DMS153 treated with DMSO at 0.1 percent for 48 hours (cell line): ENCODE results near the gene MAPKAP1.

Experiments
- DNase-seq: peaks from one replicate; lab custom pipeline; 2025; ENCODE audit not compliant: unreplicated experiment; lab: John Stamatoyannopoulos, UW

Gene MAPKAP1

DNA sequence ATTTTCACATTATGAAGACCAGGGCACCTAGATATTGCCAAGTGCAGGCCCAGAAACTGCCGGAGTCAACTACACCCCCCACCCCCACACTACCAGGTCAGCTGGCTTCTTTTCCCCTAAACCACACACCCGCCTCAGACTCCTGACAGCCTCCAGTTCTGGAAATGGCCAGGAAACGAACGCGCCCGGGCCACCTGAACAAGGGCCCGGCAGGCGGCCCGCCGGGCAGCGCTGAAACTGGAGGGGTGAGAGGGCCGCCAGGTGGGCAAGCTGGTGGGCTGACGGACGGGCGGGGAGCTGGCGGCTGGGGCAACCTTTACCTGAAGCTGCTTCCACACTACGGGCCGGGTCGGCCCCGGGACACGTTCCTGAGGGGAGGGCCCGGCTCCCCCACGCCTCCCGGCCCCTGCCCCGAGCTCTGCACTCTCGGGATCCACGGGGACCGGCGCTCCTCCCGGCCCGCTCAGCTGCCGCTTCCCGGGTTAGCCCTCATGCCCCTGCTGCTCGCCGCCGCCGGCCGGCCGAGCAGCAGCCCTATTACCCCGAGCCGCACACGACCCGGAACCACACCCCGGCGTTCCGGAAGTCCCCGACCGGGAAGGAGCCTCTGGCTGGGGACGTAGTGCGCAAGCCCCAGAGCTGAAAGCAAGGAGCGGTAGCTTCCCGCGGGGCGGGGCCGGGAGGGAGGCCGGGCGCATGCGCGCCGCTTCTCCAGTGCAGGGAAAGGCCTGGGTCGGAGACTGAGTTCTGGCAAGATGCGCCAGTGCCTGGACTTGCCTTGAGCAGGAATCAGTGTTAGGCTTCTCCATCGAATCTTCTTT, at the start of gene MAPKAP1:
Gene MAPKAP1 (minus strand): TSS at position 558 of the 821 bp plus-strand sequence. CDS start 34,634 bp downstream, outside the sequence.
- DNase-seq: peak; percentile 85

DNA sequence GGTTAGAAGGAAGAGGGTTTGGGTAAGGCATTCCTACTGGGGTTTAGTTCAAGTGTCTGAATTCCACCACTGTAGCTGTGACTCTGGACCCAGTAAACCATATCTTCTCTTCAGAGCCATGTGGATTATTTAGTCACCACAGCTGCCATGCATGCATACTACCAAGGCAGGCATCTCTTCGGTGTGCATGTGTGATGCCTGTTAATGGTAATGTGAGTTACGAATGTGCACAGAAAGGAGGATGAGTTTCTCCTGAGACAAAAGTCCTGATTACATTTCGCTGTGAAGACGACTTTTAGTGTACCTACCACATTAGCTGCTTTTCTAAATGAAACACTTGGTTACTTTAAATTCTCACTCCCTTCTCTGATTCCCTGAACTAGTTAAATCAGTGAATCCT, 49.5 kb upstream of the MAPKAP1 start:
- no peak for DNase-seq

DNA sequence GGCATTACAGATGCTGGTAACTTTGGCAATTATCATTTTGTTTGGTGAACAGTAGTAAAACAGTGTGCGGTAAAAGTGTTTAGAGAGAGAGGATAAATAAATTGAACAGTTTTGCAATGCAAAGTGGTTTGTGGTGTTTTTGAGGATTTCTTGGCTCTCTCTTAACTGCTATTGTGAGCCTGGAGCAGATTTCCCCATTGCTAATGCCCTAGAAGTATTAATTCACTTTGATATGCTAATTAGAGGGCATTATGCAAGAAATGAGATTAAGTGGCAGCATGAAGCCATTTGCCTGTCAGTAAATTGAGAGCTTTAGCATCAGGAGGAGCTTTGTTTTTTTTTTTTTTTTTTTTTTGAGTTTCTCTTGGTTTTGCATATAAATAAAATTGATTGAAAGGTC, 48.3 kb upstream of the MAPKAP1 start:
- no peak for DNase-seq

DNA sequence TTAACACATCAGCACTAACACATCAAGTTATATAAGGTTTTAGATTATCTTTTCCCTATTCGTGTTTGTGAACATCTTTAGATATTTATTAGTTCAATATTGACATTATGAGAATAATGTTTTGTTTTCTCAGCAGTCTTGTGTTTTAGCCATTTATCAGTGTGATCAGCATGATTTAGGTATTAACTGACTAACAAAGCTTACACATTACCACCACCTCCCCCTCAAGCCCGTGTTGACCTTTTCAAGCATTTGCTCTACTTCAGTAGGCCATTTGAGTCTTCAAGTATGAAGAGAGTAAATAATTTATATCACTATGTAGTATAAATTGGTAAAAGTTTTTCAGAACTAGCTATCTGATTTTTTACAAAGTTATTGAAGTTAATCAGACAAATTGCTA, 47.1 kb upstream of the MAPKAP1 start:
- DNase-seq: no peak

DNA sequence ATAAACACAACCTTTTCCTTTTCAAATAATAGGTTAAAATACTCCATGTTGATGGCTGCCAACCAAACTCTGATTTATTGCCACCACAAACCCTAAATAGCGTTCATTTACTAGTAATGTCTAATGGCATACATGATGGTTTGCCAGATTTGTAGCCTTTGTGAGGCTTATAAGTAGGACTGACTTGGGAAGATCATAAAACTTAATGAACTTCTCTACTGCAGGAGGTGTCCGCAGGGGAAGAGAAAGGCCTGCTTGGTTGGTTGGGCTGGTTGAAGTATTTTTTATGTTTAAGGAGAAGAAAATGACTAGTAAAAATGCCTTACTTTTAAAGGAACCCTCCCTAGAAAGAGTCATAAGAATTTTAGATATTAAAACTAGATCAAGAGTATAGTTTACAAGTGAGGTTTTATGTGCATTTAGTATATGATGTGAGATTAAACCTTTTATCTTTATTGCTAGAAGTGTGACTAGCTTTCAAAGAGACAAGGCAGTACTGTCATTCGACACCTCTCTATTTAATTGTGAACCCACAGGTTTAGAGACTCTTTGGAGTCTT, 45.1 kb upstream of the MAPKAP1 start:
- peak; percentile 65 for DNase-seq

DNA sequence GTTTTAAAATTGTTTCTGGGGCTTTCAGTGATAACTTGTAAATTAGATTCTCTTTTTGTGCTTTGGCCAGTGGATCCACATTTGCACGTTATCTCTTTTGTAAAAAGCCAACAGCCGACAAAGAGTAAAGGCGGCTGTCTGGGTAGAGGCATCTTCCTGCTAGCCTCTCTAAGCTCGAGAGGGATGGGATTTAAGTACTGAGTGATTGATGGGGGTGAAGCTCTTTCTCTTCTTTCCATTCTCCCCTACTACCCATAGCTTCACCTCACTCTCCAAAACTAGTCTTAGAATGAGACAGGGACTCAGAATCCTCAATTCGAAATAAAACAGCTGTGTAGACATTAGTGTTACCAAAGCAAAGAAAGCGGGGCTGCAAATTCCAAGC, 43.6 kb upstream of the MAPKAP1 start:
- no peak for DNase-seq

DNA sequence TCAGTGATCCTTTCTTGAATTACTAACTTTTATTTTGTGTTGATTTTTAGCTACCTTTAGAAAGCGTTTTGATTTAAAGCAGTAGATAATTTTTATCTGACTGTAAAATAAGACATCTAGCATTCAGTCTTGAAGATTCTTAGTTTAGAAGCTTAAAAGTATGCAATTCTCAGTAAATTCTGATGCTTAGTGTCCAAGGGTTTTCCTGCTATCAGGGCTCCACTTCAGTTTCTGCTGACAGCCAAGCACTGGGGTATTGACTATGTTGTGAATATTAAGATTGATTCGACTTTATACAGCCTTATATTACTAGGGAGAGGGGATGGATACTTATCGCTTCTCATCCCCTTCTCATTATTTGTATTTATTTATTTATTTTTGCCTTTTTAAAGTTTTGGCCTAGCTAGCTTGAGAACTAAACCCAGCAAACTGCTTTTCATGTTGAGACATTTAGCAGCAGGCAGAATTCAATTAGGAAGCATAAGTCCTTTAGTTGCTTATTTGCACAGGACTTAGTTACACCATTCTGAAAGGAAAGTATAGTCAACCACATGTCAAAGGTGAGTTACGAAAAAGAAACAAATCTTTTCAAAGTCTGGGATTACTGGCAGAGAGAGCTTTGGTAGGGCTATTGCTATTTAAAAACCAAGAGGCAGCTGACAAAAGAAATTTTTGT, 43.1 kb upstream of the MAPKAP1 start:
- DNase-seq: peak; percentile 38

DNA sequence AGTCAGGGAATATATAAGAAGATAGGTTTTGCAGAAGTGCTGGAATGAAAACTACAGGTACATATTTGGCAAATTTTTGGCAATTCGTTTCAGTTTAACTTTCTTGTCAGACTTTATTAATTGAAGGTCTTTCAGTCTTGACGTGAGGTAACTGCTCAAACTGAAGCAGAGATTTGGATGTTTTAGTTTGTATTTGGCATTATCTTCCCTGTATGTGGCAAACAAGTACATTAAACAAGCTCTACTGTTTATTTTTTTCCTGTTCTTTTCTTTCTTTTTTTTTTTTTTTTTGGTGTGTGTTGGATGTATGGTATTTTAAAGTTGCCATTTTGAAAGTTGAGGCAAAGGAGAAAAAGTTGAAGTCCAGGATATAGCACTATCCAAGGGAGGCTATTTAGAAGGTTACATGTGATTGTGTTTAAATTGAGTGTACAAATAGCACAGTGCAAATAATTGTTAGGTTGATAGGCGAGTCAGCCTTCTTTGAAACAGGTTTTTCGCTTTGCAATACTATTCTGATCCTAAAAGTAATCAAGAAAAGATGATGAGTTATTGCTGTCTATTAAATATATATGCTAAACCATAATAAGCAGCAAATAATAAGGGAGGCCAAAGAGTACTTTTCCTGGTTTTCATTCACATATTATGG, 42.4 kb upstream of the MAPKAP1 start:
- no peak for DNase-seq

DNA sequence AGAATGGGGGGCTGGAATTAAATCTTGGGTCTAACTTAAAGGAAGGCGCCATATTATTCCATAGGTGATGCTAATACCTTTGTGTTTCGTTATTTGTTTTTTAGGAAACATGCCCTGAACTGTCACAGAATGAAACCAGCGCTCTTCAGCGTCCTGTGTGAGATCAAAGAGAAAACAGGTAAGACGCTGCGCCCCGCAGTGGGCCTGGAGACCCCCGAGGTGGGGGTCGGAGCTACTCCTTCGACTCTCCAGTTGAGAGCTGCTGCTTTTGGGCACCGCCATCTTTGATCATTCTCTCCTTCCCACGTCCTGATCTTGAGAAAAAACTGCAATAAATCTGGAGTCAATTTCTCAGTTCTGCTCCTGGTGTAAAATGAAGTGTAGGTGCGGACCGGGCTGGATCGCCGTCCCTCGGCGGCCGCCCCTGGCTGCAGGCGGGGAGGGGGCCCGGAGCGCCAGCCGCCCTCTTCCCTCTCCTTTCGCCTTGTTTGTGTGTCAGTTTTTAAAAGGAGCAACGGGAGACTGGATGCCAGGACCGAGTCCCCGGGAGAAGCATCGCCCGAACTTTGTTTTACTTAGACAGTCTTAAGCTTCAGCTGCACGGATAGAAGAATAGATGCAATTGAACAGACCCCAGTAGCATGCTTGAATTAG, 41.6 kb upstream of the MAPKAP1 start:
- DNase-seq: no peak

DNA sequence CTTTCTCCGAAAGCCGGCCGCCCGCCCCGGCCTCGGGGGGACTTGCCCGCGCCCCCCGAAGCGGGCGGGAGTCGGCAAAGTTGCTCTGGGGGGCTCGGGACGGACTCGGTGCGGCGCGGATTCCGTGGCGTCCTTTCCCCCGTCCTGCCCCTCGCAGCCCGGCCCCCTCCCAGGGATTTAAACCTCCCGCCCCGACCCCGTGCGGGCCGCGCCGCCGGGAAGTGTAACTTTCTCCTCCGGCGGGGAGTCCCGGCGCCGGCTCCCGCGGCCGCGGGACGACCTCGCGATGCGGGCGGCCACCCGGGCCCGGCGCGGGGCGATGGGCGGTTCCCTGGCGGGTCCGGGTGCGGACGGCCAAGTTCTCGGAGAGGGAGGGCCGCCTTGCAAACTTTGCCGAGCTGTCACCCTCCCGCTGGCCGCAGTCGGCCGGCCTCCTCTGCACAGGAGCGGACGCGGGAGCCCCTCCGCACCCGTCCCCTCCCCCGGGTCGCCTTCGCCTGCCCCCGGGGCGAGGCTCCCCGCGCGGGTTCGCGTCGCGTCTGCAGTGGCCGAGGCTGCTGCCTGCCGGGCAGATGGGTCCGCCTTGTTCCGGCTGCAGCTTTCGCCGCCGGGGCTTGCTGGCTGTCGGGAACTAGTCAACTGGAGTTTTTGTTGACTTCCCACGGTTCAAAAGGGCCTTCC, 40.9 kb upstream of the MAPKAP1 start:
- no peak for DNase-seq

DNA sequence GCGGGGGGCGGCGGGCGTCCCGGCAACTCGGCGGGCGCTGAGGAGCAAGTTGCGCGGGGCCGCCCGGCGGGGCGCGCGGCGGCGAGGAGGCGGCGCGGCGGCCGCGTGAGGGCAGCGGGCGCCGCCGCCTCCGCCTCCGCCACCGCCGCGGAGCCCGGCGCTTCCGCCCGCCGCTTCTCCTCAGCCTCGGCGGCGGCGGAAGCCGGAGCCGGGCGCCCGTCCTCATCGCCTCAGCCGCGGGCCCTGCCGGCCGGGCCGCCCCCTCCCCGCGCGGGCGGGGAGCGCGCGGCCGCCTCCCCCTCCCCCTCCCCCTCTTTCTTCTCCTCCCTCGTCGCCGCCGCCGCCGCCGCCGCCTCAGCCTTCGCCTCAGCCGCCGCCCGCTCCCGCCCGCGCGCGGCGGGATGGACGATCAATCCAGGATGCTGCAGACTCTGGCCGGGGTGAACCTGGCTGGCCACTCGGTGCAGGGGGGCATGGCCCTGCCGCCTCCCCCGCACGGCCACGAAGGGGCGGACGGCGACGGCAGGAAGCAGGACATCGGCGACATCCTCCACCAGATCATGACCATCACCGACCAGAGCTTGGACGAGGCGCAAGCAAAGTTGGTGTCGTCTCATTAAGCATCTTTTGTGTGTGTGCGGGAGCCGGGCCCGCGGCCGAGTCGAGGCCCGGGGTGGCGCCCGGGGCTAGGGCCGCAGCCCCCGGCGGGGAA, 40.2 kb upstream of the MAPKAP1 start, which contains the start of gene PBX3:
Gene PBX3 (plus strand): TSS at position 321 of the 712 bp plus-strand sequence.
- DNase-seq: no peak

DNA sequence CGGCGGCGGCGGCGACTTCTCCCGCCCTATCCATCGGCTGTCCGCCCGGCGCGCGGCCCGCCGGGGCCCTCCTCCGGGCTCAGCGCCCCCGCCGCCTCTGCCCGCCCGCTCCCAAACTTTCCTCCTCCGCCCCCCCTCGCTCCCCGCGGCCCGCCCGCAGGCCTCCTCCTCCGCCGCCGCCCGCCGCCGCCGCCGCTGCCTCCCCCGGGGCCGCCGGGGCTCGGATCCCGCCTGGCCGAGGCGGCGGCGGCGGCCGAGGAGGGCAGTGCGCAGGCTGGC, 39.7 kb upstream of the MAPKAP1 start:
- no peak for DNase-seq

DNA sequence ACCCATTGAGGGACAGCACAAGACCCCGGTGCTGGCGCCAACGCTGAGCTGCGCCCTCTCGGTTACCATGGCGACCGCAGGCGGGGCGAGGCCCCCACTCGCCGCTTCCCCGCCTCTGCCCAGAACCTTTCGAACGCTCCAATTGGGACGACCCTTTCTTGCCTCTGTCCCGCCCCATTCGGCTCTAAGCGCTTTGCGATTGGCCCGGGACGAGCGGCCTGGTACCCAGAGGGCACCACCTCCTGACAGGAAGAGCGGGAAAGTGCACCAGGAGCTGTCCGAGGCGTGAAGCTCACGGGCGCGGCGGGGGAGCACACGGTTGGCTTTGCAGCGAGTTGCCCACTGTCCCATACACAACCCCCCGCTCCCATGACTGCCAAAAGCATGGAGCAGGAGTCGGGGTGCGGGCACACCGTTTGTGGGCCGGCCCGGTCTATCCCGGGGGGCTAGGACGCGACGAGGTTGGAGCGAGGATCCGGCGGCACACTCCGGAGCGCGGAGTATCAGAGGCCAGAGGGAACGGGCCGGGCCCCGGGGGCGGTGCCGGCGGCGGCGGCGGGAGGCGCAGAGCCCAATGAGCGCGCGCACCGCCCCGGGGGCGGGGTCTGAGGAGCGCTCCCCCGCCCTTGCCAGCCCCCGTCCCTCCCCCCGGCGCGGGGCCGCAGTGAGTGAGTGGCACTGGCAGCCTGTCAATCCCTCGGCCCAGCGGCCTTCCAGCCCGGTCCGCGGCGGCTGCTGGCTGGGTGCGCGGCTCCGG, 39.2 kb upstream of the MAPKAP1 start:
- peak; percentile 96 for DNase-seq

DNA sequence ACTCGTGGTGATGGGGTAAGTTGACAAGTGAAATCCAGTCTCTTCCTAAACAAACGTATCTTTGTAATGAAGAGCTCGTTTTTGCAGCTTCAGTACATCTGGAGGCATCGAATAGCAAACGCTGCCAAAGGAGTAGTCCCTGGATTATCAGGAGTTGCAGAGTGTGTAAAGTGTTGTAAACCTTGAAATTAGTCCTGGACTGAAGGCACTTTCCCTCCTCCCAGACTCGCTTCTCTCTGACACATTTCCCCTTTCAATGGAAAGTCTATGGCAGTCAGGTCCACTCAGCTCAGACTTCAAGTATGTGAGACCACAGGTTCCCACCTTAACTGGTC, 38.6 kb upstream of the MAPKAP1 start:
- DNase-seq: no peak

DNA sequence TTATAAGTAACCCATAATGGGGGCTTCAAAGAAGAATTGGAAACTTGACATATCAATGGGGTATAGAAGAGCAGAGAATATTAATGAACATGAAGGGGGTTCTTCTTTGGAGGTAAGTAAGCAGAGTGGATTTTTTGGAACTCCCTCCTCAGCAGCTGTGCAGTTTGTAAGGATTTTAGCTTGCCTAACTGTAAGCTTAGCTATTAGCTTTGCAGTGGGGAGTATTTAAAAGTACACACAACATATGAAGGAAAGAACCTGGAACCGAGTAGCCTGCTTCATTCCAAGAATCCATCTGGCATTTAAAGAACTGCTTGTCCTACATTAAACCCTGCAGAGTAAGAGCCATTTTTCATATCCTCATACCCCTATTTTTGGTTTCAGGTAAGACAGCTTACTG, 38.0 kb upstream of the MAPKAP1 start:
- no peak for DNase-seq

DNA sequence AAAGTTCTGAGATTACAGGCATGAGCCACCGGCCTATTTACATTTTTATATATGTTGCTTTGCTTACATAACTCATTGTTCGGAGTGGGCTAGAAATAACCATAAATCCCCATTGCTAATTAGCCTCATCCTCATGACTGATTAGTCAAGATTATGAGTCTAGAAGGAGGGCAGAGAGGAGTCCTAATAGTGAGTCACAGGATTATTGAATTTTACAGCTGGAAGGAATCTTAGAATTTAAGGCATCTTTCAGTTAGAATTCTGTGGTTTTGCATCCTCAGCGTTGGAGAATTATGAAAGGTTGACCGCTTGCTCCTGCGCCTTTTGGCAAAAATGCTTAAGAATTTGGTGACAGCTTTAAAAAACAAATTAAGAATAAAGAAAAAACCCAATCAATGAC, 37.6 kb upstream of the MAPKAP1 start:
- DNase-seq: no peak

DNA sequence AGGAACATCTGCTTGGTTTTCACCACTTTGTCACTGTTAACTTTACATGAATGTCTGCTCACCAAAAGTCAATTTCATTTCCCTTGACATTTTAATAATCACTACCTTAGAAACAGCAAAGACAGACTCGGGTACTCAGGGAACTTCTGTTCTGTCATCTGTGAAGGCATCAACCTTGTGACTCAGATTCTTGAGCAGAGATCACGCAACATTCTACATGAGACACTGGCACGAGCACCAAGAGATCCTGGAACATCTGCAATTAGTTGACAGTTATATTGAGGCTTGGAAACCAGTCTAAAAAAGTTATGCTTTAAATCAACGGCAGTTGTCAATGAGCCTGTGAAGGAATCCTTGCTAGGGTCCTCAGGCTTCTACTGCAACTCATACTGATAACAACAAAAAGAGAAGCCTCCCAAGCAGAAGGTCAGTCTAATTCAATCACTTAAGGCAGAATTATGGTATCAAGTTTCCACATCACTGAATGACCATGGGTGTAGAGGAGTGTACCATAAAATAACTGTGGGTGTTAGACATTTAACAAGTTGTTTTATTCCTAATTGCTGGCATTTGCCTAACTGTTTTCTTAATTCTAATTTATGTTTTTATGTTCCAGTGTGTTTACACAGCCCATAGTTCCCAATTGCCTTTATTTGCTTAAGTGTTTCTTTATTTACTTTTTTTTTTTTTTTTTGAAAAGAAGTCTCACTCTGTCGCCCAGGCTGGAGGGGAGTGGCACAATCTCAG, 36.8 kb upstream of the MAPKAP1 start:
- DNase-seq: no peak

DNA sequence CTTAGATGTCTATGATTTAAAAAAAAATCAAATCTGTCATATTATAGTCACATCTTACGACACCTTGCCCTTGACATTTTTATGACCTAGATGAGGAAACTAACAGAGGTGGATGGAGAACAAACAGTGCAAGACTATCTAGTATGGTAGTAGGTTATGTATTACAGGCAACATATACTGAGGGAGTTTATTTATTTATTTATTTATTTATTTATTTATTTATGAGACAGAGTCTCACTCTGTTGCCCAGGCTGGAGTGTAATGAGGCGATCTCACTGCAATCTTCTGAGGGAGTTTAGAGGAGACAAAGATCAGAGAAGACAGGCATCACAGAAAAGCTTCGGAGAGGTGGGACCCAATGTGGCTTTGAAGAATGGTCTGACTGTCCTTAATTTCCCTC, 35.6 kb upstream of the MAPKAP1 start:
- DNase-seq: no peak

DNA sequence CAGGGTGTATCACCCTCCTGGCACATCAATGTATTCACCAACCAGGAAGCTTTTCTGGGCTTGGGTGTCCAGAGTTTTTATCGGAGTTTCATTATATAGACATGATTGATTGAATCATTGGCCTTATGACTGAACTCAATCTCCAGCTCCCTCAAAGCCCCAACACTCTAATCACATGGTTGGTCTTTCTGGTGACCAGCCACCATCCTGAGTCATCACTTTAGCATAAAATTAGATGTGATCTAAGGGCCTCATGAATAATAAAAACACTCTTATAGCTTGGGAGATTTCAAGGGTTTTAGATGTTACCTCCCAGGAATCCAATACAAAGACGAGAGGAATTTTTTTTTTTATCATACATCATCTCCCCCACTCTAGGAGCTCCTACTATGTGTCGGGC, 32.4 kb upstream of the MAPKAP1 start:
- no peak for DNase-seq
